Measurements from ENCODE around the gene WDR86. TPM values are rescaled to one million over a fixed set of nuclear protein-coding genes. Genes with fewer than 3 reads are reported as not detected.

The WDR86 gene
- total and polyA plus RNA-seq, 8 donors = 0.85 to 24.1 (median 19.5) TPM

- H3K9me3 ChIP-seq = no peaks in the 10 kb centered on the region
- no peaks in the 10 kb centered on the region for H3K27me3 ChIP-seq
- TF ChIP-seq CTCF (IDR thresholded peaks at IDR 0.05) = no peak
- intact Hi-C loops (cut with DNase I) = no loop called here
- no peak overlapping the region for H3K4me3 ChIP-seq
- DNase-seq = peak in 1 of 4 donors; percentile 23
- peaks cover 6 to 10% of the 10 kb centered on the region in 2 donors for H3K4me1 ChIP-seq
- peaks cover 0 to 53% of the 10 kb centered on the region in 2 donors for H3K36me3 ChIP-seq
- ATAC-seq = no peak
- peak overlapping the region; percentile 3 to 11 for H3K27ac ChIP-seq
Observed at GRCh38 chr7:151366166-151366879, 43.5 kb downstream of the WDR86 start.

- DNase-seq = no peak
- H3K9me3 ChIP-seq = no peaks in the 10 kb centered on the region
- peaks cover 0 to 60% of the 10 kb centered on the region in 2 donors for H3K36me3 ChIP-seq
- ATAC-seq = no peak
- no peak overlapping the region for H3K27ac ChIP-seq
- H3K27me3 ChIP-seq = no peaks in the 10 kb centered on the region
- TF ChIP-seq CTCF (IDR thresholded peaks at IDR 0.05) = no peak
- peaks cover 6 to 7% of the 10 kb centered on the region in 2 donors for H3K4me1 ChIP-seq
- H3K4me3 ChIP-seq = no peak overlapping the region
- intact Hi-C loops (cut with DNase I) = no loop called here
Observed at GRCh38 chr7:151363182-151363581, 46.7 kb downstream of the WDR86 start.

DNA sequence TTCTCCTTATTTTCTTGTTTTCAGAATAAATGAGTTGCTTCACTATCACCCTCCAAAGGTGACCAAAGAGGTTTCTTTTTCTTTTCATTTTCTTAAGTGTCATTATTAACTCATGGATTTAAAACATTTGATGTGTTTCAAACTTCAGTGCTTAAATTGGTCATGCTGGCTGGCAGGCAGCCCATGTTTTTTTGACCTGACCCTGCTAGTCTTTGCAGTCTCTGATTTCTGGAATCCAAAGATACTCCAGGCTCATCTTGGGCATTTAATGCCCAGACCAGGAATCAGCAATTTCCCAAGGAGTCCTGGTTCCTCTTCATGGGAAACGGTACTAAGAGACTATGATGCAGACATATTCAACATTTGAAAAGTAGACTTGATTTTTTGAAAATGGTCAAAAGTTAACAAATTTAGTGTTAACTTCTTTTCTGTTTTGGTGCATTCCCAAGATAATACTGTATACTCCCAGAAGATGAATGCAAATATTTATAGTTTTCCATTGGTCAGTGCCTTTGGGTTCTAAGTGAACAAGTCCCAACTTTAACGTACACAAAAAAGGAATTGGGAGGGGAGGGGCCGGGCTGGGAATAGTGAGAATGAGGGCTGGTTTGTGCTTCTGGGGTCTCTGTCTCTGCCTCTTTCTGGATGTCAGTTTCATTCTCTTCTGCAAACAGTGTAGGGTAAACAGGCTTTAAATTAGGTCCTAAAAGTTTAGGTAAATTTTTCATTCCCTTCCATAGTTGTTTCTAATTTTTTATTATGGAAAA lies 48.5 kb downstream of the WDR86 start:
- TF ChIP-seq CTCF (IDR thresholded peaks at IDR 0.05) = no peak
- Histone ChIP-seq H3K27ac (no peak overlapping the region), H3K4me1 (no peaks in the 10 kb centered on the region), H3K27me3 (no peaks in the 10 kb centered on the region), H3K9me3 (no peaks in the 10 kb centered on the region), H3K4me3 (no peak overlapping the region), H3K36me3 (peaks cover 0 to 74% of the 10 kb centered on the region in 2 donors)
- DNase-seq = no peak
- intact Hi-C loops (cut with DNase I) = no loop called here
- no peak for ATAC-seq

DNA sequence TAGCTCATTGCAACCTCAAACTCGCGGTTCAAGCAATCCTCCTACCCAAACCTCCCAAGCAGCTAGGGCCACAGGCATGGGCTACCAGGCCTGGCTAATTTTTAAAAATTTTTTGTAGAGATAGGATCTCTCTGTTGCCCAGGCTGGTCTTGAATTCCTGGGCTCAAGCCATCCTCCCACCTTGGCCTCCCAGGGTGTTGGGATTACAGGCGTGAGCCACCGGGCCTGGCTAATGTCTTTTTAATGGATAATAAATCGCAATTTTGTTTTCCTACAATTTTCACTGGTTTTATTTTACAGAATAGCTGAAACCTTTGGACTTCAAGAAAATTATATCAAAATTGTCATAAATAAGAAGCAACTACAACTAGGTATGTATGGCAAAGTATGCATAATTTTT lies 57.3 kb downstream of the WDR86 start:
- intact Hi-C loops (cut with DNase I) = loop anchor here in 1 of 2 donors (5.0 kb wide), 1 partner anchor 40 kb away; no protein-coding TSS in a partner anchor
- Histone ChIP-seq H3K9me3 (no peaks in the 10 kb centered on the region), H3K36me3 (peaks cover 0 to 73% of the 10 kb centered on the region in 2 donors), H3K4me1 (peaks cover 0 to 34% of the 10 kb centered on the region in 2 donors), H3K4me3 (no peak overlapping the region), H3K27me3 (no peaks in the 10 kb centered on the region), H3K27ac (peak overlapping the region in 1 of 2 donors; percentile 88)
- DNase-seq (no peak), ATAC-seq (no peak)
- no peak for TF ChIP-seq CTCF (IDR thresholded peaks at IDR 0.05)

DNA sequence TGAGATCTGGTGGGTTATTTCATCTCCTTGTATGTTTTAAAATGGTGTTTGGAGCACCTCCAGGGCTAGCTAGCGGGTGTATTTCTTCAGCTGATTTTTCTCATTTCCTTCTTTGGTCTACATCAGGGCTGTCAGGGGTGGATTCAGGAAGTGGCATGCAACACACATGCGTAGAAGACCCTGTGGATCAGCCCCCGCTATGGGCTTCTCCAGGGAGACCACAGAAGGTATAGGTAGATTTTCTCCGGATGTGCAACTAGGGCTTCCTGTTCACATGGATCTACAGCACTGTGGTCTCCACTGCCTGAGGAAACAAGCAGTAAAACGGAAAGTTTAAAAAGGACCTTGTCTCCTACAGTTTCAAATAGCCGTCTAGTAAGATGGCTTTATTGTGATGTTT lies 57.9 kb downstream of the WDR86 start:
- peaks cover 0 to 73% of the 10 kb centered on the region in 2 donors for H3K36me3 ChIP-seq
- H3K27ac ChIP-seq = peak overlapping the region in 1 of 2 donors; percentile 88
- intact Hi-C loops (cut with DNase I) = loop anchor here in 1 of 2 donors (5.0 kb wide), 1 partner anchor 40 kb away; no protein-coding TSS in a partner anchor
- ATAC-seq (no peak), DNase-seq (no peak)
- H3K4me1 ChIP-seq = peaks cover 0 to 34% of the 10 kb centered on the region in 2 donors
- TF ChIP-seq CTCF (IDR thresholded peaks at IDR 0.05) = no peak
- no peaks in the 10 kb centered on the region for H3K27me3 ChIP-seq
- H3K9me3 ChIP-seq = no peaks in the 10 kb centered on the region
- H3K4me3 ChIP-seq = no peak overlapping the region
